ENCODE results near the gene IFRD1. TPM values are rescaled to one million over a fixed set of nuclear protein-coding genes. Genes with fewer than 3 reads are reported as not detected.
A peak's percentile ranks its signal among the peaks of the same experiment; 100 is the strongest.

Gene IFRD1
- total RNA-seq, 1 donor from 2014 or later: 52.5 TPM

DNA sequence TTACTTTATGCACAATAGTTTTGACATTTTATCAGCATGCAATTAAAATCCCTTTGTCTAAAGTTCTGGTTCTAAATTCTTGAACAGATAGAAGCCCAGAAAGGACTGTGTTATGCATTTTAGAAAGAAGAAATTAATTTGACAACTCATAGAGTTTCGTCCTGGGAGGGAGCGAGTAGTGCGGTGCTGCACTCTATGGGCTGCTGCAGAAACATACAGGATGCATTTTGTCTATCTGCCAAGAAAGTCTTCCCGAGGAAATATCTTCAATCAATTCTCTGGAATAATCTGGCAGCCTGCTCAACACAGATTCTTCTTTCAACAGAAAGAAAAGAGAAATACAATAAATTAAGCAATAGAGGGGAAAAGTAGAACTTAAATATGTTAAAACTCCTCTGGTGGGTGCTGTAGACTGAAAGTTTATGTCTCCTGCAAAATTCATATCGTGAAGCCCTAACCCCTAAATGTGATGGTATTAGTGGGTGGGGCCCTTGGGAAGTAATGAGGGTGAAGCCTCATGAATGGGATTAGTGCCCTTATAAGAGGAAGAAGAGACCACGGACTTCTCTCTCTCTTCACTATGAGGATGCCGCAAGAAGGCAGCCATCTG, 39.0 kb upstream of the IFRD1 start:
- TF ChIP-seq, protein P1, sequence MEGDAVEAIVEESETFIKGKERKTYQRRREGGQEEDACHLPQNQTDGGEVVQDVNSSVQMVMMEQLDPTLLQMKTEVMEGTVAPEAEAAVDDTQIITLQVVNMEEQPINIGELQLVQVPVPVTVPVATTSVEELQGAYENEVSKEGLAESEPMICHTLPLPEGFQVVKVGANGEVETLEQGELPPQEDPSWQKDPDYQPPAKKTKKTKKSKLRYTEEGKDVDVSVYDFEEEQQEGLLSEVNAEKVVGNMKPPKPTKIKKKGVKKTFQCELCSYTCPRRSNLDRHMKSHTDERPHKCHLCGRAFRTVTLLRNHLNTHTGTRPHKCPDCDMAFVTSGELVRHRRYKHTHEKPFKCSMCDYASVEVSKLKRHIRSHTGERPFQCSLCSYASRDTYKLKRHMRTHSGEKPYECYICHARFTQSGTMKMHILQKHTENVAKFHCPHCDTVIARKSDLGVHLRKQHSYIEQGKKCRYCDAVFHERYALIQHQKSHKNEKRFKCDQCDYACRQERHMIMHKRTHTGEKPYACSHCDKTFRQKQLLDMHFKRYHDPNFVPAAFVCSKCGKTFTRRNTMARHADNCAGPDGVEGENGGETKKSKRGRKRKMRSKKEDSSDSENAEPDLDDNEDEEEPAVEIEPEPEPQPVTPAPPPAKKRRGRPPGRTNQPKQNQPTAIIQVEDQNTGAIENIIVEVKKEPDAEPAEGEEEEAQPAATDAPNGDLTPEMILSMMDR (IDR thresholded peaks at IDR 0.05; ENCODE audit: unreplicated experiment): peak; percentile 37
- Mint-ChIP-seq H3K4me3 (no peak overlapping the region), H3K27me3 (ENCODE audit: low read depth) (no peaks in the 10 kb centered on the region), H3K36me3 (no peaks in the 10 kb centered on the region), H3K4me1 (peaks cover 28% of the 10 kb centered on the region), H3K9me3 (no peaks in the 10 kb centered on the region), H3K27ac (no peak overlapping the region)
- DNase-seq (ENCODE audit: low spot score in 2 of 2, unreplicated experiment in 2 of 2): no peak

DNA sequence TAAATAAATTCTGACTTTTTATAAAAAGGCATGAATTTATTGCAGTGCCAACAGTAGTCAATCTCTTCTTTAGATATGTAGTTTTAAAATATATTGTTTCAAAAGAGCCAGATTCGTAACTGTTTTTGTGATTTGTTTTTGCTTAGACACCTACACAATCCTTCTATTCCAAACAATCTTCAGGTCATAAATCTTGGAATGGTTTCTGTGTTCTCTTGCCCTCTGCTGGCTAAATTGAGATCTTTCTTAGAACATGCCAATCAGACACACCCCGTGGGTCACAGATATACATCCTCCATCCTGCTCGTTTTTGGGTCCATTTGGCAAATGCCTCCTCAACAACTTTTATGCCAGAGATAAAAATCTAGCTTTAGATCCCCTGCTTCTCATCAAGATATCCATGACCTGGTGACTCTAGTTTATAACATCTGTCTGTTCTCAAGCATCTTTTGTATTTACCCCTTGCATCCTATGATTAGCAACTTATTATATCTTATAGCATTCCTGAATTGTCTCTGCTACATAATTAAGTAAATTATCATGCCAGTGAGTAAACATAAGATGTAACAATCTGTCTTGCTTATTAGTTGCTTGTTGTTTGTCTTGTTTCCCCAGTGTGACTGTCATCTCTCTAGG, 35.3 kb upstream of the IFRD1 start:
- H3K27me3 Mint-ChIP-seq (ENCODE audit: low read depth): no peaks in the 10 kb centered on the region
- no peak overlapping the region for H3K27ac Mint-ChIP-seq
- H3K4me1 Mint-ChIP-seq: peaks cover 16% of the 10 kb centered on the region
- peaks cover 20% of the 10 kb centered on the region for H3K9me3 Mint-ChIP-seq
- H3K36me3 Mint-ChIP-seq: peaks cover 2% of the 10 kb centered on the region
- TF ChIP-seq, protein P1 (IDR thresholded peaks at IDR 0.05; ENCODE audit: unreplicated experiment): peak; percentile 50
- no peak for DNase-seq (ENCODE audit: low spot score in 2 of 2, unreplicated experiment in 2 of 2)
- H3K4me3 Mint-ChIP-seq: no peak overlapping the region

GRCh38 chr7:112416127-112416526, 34.1 kb upstream of the IFRD1 start:
- TF ChIP-seq, protein P1 (IDR thresholded peaks at IDR 0.05; ENCODE audit: unreplicated experiment): no peak
- no peaks in the 10 kb centered on the region for H3K27me3 Mint-ChIP-seq (ENCODE audit: low read depth)
- peaks cover 8% of the 10 kb centered on the region for H3K4me1 Mint-ChIP-seq

DNA sequence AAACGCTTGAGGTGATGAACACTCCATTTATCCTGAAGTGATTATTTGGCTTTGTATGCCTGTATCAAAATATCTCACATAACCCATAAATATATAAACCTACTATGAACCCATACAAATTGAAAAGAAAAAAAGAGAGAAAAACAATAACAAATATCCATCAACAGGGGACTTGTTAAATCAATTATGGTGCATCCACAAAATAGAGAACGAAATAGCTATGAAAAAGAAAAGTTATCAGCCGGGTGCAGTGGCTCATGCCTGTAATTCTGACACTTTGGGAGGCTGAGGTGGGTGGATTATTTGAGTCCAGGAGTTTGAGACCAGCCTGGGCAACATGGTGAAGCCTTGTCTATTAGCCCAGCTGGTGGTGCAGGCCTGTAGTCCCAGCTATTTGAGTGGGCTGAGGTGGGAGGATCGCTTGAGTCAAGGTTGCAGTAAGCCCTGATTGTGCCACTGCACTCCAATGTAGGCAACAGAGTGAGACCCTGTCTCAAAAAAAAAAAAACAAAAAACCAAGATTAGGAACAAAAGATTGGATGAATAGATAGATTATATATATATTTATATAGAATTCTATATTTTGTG, 30.6 kb upstream of the IFRD1 start:
- H3K27me3 Mint-ChIP-seq (ENCODE audit: low read depth): no peaks in the 10 kb centered on the region
- TF ChIP-seq, protein P1 (IDR thresholded peaks at IDR 0.05; ENCODE audit: unreplicated experiment): no peak
- no peak overlapping the region for H3K27ac Mint-ChIP-seq
- no peak for DNase-seq (ENCODE audit: low spot score in 2 of 2, unreplicated experiment in 2 of 2)
- H3K36me3 Mint-ChIP-seq: peaks cover 2% of the 10 kb centered on the region
- peaks cover 20% of the 10 kb centered on the region for H3K9me3 Mint-ChIP-seq
- peaks cover 28% of the 10 kb centered on the region for H3K4me1 Mint-ChIP-seq
- H3K4me3 Mint-ChIP-seq: no peak overlapping the region

More at GRCh38 chr7:112416127-112416526, 34.1 kb upstream of the IFRD1 start:
- Mint-ChIP-seq H3K27ac (no peak overlapping the region), H3K9me3 (peaks cover 20% of the 10 kb centered on the region), H3K36me3 (peaks cover 2% of the 10 kb centered on the region), H3K4me3 (no peak overlapping the region)
- no peak for DNase-seq (ENCODE audit: low spot score in 2 of 2, unreplicated experiment in 2 of 2)

DNA sequence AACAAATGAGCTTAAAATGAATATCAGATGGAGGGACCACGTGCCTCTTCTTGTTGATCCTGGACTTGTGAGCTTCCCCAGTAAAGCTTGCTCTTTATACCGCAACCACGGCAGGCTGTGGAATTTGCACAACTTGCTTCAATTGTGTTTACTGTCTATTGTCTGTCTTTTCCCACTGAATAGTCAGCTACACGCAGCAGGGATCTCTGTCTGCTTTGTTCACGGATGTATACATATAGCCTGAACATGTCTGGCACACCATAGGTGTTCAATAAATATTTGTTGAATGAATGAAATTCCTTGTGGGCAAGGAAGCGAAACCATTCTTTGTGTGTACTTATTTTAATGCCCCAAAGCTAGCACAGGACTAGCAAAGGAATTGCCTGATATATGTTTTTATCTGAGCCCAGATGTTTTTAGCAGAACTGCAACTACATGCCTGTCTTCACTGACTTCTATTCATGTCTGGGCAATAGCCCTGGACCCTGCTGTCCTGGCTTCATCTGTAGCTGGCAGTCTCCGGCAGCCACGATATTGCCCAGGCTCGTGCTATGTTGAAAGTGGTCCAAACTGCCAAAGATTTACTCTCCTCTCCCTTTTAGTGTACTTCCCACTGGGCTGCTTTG, 29.9 kb upstream of the IFRD1 start:
- DNase-seq (ENCODE audit: low spot score in 2 of 2, unreplicated experiment in 2 of 2): no peak
- Mint-ChIP-seq H3K9me3 (peaks cover 20% of the 10 kb centered on the region), H3K27me3 (ENCODE audit: low read depth) (no peaks in the 10 kb centered on the region), H3K36me3 (peaks cover 2% of the 10 kb centered on the region), H3K27ac (no peak overlapping the region), H3K4me1 (peaks cover 28% of the 10 kb centered on the region), H3K4me3 (no peak overlapping the region)
- TF ChIP-seq, protein P1 (IDR thresholded peaks at IDR 0.05; ENCODE audit: unreplicated experiment): no peak
